GM21360 (cell line): ENCODE data around the gene LYL1.

ENCODE experiments used
- ATAC-seq: cut with Tn5 transposase; IDR thresholded peaks from one replicate; pipeline ENCODE4 v1.9.1; 2021; ENCODE audit warnings: mild to moderate bottlenecking, moderate library complexity; ENCODE audit not compliant: unreplicated experiment

Gene LYL1

GRCh38 chr19:13078381-13078780 is 24.3 kb downstream of the LYL1 start:
- ATAC-seq = no peak

- no peak for ATAC-seq
Measured at GRCh38 chr19:13077240-13077639, 25.4 kb downstream of the LYL1 start.

GRCh38 chr19:13076787-13077186 is 25.9 kb downstream of the LYL1 start:
- no peak for ATAC-seq

GRCh38 chr19:13076320-13076719 is 26.3 kb downstream of the LYL1 start:
- ATAC-seq = no peak

GRCh38 chr19:13074378-13074777 is 28.3 kb downstream of the LYL1 start:
- no peak for ATAC-seq

- no peak for ATAC-seq
Measured at GRCh38 chr19:13073263-13073662, 29.4 kb downstream of the LYL1 start.

- ATAC-seq = no peak
Measured at GRCh38 chr19:13072188-13072908, 30.3 kb downstream of the LYL1 start.

- no peak for ATAC-seq
Measured at GRCh38 chr19:13071444-13072187, 31.0 kb downstream of the LYL1 start.

- ATAC-seq = no peak
Measured at GRCh38 chr19:13070425-13071140, 32.1 kb downstream of the LYL1 start.

GRCh38 chr19:13069415-13070359 is 33.0 kb downstream of the LYL1 start:
- no peak for ATAC-seq

- ATAC-seq = no peak
Measured at GRCh38 chr19:13068085-13068846, 34.4 kb downstream of the LYL1 start.

GRCh38 chr19:13066933-13067807 is 35.5 kb downstream of the LYL1 start:
- ATAC-seq = no peak

GRCh38 chr19:13066226-13066625 is 36.4 kb downstream of the LYL1 start:
- ATAC-seq = no peak

GRCh38 chr19:13064092-13064489 is 38.6 kb downstream of the LYL1 start:
- no peak for ATAC-seq

- ATAC-seq = no peak
Measured at GRCh38 chr19:13063461-13064091, 39.1 kb downstream of the LYL1 start.

GRCh38 chr19:13062317-13062716 is 40.3 kb downstream of the LYL1 start:
- ATAC-seq = no peak

GRCh38 chr19:13060964-13061927 is 41.4 kb downstream of the LYL1 start:
- no peak for ATAC-seq
